ENCODE results near the gene PHACTR2.
"Not testable (repeated sequence)": the region's sequence is repeated elsewhere in the genome, so short reads cannot be mapped to it uniquely, and the experiment has no call there.

Gene PHACTR2

GRCh38 chr6:143677891-143678791 lies at the start of gene PHACTR2:
Gene PHACTR2 (plus strand): TSS chr6:143677965. CDS start chr6:143678164, 199 bp downstream.
- peak; percentile 74 for DNase-seq

DNA sequence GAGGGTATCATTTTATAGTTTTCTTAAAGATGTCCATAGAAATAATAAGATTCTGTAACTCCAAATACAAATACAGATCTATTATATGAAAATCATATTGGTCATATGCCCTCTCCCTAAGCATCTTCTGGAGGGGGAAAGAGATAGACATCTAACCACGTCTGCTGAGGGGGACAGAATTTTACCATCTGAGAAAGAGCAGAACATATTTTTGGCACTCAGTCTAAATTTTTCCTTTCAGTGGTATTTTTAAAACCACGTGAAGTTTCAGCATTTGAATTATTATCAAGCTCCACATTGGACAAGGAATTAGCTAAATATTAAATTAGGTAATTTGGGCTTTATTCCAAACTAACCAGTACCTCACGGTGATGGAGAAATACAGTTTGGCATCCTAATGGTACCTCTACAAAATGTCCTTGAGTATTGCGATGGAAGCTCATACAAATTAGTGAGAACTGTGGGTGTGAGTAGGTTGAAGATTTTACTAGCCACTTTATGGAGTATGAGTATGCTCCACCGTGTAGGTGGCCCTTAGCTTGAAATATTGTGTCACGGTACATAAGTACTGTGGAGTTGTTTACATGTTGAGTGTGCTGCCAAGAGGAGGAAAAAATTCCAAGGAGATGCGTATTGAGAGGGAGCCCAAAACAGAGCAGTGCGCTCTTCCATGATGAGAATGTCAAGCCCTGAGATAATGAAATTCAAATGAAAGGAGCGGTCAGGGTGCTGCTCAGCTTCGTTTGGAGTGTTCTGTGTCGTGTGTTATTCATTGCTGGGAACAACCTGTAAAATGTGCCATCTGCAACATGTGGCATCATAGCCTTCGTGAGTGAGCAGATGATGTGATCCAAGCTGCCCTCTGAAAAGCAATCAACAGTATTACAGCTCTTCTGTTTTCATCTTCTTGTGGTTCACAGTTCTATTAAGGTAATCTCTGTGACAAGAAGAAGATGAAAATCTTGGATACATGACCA lies 48.4 kb upstream of the PHACTR2 start:
- DNase-seq = no peak

- not testable (repeated sequence) for DNase-seq
Measured at GRCh38 chr6:143631196-143631595, 46.6 kb upstream of the PHACTR2 start.

- no peak for DNase-seq
Measured at GRCh38 chr6:143632894-143633293, 44.9 kb upstream of the PHACTR2 start.

DNA sequence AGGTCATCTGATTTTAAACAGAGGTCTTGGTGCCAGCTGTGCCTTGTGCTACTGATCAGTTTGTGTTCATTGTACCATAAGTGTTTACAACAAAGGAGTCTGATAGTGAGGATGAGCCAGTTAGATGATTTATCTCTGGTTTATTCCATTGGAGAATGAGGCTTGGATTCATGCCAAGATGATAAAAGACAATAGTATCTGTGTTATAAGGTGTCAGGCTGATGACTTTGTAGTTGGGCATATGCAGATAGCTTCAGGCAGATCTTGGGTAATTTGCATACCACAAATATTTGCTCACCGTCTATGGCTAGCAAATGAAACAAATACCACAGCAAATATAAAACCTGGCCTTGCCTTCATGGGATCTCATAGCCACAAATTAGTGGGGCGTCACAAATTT lies 43.3 kb upstream of the PHACTR2 start:
- DNase-seq = no peak

GRCh38 chr6:143637691-143638090 lies 40.1 kb upstream of the PHACTR2 start:
- no peak for DNase-seq

DNA sequence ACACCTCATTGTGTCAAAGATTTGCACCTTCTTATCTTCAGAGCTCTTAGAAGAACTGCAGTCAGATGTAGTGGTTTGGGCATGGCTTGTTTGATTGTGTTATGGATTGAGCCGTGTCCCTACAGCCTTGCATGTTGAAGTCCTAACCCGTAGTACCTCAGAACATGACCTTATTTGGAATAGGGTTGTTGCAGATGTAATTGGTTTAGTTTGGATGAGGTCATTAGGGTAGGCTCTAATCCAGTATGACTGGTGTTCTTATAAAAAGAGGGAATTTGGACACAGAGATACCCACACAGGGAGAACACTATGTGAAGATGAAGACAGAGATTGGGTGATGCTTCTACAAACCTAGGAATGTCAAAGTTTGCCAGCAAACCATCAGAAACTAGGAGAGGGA lies 35.4 kb upstream of the PHACTR2 start:
- no peak for DNase-seq

DNA sequence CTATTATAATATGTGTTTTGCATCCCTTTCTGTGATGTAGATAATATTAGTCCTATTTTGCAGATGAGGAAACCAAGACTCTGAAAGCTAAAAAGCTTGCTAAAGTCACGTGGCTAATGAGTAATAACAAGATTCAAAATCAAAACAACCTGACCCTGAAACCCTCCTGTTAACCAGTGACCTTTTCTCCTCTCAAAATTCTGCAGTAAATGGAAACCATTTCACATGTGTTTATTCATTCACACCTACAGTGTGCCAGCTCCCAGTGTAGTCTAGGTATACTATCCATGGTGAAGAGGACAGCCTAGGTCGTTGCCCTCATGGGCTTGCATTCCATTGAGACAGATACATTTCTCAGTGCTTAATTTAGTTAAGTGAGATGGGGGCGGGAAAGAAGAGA lies 30.6 kb upstream of the PHACTR2 start:
- DNase-seq = no peak

- DNase-seq = no peak
Measured at GRCh38 chr6:143647732-143648131, 30.0 kb upstream of the PHACTR2 start.

- not testable (repeated sequence) for DNase-seq
Measured at GRCh38 chr6:143649319-143649718, 28.4 kb upstream of the PHACTR2 start.

GRCh38 chr6:143651328-143651727 lies 26.4 kb upstream of the PHACTR2 start:
- not testable (repeated sequence) for DNase-seq

DNA sequence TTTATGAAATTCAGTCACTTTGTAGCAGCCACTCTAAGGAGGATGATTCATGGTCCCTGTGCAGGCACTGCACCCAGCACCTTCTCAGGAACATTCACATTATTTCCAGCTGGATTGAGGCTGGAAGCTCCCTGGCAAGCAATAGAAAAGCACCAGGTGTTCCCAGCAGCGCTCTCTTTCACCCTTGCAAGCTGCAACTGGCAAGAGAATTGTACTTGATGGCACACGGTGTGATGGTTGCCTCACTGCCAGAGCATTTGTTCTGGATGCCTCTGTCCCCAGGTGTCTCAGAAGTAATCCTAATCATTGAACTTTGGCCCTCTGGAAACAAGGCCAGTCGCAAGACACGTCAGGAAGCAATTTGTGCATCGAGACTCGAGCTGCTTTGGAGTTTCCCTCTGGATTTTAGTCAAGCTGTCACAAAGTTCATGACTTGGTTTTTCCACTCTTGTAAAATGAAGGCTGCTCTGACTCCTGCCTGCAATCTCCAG lies 24.9 kb upstream of the PHACTR2 start:
- no peak for DNase-seq

GRCh38 chr6:143655541-143655940 lies 22.2 kb upstream of the PHACTR2 start:
- DNase-seq = no peak

GRCh38 chr6:143656026-143656425 lies 21.7 kb upstream of the PHACTR2 start:
- no peak for DNase-seq

GRCh38 chr6:143657809-143658208 lies 20.0 kb upstream of the PHACTR2 start:
- DNase-seq = no peak

GRCh38 chr6:143660170-143660569 lies 17.6 kb upstream of the PHACTR2 start:
- not testable (repeated sequence) for DNase-seq

GRCh38 chr6:143664171-143664570 lies 13.6 kb upstream of the PHACTR2 start:
- no peak for DNase-seq

DNA sequence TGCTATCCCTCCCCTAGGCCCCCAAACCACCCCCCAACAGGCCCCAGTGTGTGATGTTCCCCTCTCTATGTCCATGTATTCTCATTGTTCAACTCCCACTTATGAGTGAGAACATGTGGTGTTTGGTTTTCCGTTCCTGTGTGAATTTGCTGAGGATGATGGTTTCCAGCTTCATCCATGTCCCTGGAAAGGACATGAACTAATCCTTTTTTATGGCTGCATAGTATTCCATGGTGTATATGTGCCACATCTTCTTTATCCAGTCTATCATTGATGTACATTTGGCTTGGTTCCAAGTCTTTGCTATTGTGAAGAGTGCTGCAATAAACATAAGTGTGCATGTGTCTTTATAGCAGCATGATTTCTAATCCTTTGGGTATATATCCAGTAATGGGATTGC lies 11.8 kb upstream of the PHACTR2 start:
- not testable (repeated sequence) for DNase-seq

DNA sequence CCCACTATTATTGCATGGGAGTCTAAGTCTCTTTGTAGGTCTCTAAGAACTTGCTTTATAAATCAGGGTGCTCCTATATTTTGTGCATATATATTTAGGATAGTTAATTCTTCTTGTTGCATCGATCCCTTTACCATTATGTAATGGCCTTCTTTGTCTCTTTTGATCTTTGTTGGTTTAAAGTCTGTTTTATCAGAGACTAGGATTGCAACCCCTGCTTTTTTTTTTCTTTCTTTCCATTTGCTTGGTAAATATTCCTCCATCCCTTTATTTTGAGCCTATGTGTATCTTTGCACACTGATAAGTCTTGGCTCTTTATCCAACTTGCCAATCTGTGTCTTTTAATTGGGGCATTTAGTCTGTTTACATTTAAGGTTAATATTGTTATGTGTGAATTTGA lies 8.3 kb upstream of the PHACTR2 start:
- DNase-seq = not testable (repeated sequence)

DNA sequence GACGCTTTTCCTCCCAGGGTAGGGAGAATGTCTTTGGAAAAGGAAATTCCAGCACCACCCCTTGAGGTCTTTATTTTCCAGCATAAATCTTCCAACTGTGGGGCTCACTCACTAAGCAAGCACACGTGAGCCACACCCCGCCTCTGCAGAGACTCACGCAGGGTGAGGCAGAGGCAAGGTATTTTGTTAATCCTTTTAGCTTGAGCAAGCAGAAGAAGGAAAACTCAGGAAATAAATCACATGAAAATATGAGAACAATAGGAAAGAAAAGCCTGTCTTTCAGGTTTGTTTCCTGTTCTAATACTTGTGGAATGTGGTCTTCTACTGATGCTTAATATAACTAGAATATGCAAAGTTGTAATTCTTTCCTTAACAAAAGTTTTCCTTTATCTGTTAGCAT lies 4.1 kb upstream of the PHACTR2 start:
- no peak for DNase-seq

DNA sequence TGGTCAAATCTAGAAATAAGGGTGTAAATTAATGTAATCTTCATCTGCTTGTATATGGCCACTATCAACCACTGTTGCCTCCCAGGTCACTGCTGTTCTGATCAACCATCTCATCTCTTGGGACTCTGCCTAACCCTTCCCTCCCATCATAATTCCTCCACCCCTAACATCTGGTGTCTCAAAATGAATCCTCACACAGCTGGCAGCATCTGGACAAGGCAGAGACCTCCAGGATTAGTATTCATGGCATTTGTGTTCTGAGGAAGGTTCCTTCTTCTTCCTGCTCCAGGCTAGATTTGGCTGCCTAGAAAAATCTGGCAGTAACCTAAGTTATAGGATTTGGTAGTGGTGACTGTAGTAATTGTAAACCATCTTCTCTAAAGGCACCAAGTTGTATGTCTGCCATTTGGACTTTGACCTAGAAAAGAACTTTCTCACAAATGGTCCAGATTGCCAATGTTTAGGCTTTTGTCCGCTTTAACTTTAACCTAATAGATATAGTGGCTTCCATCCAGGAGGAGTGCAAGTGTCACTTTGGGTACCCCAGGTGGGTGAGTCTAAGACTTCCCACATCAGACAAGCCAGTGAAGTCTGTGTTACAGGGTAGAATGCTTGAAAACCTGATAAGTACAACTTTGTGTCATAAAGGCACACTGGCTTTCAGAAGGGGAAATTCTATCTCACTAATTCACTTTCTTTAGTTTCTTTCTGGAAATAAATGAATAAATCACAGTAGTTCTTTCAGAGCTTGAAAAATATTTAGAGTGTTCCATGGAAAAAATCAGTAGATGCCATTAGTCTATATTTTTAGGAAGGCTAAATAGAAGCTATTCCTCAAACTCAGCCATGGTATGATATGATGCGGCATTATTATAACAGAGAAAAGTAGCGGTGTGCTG lies 3.0 kb upstream of the PHACTR2 start:
- DNase-seq = no peak

- DNase-seq = no peak
Measured at GRCh38 chr6:143675382-143675900, 2.3 kb upstream of the PHACTR2 start.

Measured in cortex of kidney (tissue), 1 donor.